Omental fat pad (tissue), 4 donors: Measurements from ENCODE around the gene DST. TPM values are rescaled to one million over a fixed set of nuclear protein-coding genes. Genes with fewer than 3 reads are reported as not detected.

Experiments
- ATAC-seq: fragments of 150-250 bp; one replicate; pipeline ENCODE4 v1.9.1; 2016; ENCODE audit warnings: mild to moderate bottlenecking, moderate library complexity; ENCODE audit not compliant: low FRiP score
- DNase-seq: peaks from one replicate; pipeline ENCODE4 v3.0.0-alpha.2; 2019; ENCODE audit warnings: low spot score
- total RNA-seq, 4 donors: library from RNA; depleted of rRNA; stranded (reverse); fragments of >200 nt; gene quantifications; one replicate each; pipeline ENCODE4 v1.1.0, GENCODE V29; 2016
- TF ChIP-seq, protein P1 (sequence below), 3 donors: fragments of 450-650 bp; IDR thresholded peaks; one replicate each; pipeline ENCODE4 v1.5.1; 2016 to 2017; ENCODE audit warnings: antibody characterized with exemption in 3 of 3, mild to moderate bottlenecking in 3 of 3, moderate library complexity in 2 of 3

DST gene
- total RNA-seq, 4 donors from 2014 or later = 126 to 371 (median 160) TPM

DNA sequence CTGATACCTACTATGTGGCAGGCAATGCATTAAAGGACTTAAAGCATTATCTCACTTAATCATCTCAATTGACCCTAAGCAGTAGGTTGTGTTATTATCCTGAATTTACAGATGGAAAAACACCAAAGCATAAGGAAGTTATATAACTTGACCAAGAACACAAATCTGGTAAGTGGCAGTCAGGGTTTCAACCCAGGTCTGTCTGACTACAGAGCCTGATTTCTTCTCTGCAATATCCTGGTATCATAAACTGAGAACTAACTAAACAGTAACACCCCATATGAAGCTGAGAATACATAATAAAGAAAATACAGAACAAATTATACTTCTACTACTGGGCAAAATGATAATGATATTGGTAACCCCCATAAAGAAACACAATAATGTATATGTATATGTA lies 13.8 kb upstream of the DST start:
- ATAC-seq (no peak), DNase-seq (no peak)
- TF ChIP-seq, protein P1, sequence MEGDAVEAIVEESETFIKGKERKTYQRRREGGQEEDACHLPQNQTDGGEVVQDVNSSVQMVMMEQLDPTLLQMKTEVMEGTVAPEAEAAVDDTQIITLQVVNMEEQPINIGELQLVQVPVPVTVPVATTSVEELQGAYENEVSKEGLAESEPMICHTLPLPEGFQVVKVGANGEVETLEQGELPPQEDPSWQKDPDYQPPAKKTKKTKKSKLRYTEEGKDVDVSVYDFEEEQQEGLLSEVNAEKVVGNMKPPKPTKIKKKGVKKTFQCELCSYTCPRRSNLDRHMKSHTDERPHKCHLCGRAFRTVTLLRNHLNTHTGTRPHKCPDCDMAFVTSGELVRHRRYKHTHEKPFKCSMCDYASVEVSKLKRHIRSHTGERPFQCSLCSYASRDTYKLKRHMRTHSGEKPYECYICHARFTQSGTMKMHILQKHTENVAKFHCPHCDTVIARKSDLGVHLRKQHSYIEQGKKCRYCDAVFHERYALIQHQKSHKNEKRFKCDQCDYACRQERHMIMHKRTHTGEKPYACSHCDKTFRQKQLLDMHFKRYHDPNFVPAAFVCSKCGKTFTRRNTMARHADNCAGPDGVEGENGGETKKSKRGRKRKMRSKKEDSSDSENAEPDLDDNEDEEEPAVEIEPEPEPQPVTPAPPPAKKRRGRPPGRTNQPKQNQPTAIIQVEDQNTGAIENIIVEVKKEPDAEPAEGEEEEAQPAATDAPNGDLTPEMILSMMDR (IDR thresholded peaks at IDR 0.05) = no peak

DNA sequence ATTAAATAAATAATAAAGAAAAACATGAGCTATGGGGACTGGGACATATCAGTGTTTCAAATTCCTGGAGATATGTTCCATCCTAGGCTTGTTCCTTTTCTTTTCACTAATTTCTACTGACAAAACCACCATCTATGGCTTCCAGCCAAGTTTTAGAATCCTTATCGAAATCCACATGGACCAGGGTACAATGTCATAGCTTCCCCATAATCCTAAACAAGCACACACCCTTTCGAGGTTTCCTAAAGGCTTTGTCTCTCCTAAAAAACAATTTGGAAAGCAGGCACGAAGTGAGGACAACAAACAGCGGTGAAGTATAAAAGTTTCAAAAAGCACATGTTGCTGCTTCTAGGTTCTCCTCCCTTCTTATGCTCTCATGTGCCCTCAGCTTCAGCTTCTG lies 13.3 kb upstream of the DST start:
- TF ChIP-seq, protein P1 (IDR thresholded peaks at IDR 0.05) = no peak
- no peak for ATAC-seq

DNA sequence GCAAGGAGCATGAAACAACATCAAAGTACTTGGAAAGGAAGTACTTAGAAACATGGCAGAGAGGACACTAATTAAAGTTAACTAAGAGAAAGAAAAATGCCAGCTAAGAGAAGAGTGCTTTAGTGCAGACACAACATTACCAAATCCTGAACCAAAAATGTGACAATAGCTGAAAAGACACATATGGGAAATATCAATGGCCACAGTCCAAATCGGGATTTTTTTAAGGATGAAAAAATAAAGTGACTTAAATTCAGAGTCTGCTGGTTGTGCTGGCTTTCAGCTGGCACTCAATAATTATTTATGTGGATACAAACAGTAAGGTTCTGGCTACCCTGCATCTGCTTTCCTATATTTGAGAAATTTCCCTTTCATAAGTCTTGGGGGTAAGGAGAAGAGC lies 12.6 kb upstream of the DST start:
- no peak for DNase-seq
- TF ChIP-seq, protein P1 (IDR thresholded peaks at IDR 0.05) = no peak
- no peak for ATAC-seq

More for the DNA sequence above, 13.3 kb upstream of the DST start:
- no peak for DNase-seq

DNA sequence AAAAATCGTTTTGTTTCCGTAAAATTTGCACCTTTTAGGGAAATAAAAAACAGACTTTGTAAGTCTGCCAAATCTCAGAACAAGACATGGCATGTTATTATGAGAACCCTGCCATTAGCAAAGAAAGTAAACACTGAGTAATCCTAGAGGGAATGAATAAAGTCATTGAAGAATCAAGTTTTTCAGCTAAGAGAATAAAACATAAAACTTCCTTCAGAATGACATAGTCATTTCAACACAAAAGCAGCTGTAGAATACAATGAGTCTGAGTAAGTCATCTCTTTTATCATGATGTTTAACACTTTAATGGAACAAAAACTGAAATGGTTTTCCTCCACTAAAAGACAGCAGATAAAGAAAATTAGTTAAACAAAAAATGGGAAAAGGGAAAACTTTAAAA lies 10.3 kb upstream of the DST start:
- DNase-seq (no peak), ATAC-seq (no peak)
- TF ChIP-seq, protein P1 (IDR thresholded peaks at IDR 0.05) = no peak

DNA sequence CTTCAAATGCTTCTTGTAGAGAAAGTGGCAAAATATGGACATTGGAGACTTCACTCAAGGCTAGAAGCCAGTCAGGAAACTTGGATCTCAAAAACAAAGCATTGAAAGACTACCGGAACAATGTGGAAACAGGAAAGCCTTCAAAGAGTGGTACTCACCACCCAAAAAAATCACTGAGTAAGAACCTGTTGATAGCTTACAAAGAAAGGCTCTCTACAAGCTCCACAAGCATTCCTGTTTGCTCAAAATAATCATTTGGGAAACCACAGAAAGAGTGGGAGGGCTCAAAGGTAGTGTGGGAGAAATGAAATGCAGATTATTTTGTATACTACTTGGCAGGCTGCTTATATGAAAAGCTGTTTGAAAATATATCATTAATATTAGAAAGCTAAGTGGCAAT lies 9.5 kb upstream of the DST start:
- TF ChIP-seq, protein P1 (IDR thresholded peaks at IDR 0.05) = no peak
- DNase-seq = no peak
- no peak for ATAC-seq

DNA sequence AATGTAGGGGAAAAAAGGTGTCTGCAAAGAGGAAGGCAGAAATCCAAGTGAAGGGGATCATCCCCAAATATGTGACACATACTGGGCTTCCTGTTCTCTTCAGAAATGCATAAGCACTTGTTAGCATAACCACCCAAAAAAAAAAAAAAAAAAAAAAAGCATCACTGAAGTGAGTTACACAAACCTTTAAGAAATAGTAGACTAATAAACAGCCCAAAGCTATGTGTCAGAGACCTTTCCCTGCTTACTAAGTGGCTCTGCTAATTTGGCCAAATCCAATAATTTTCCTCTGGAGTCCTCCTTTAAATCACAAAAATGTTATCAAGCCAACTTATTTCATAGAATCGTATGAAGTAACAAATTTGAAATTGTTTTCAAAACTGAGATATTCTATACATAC lies 7.5 kb upstream of the DST start:
- no peak for DNase-seq
- no peak for ATAC-seq

DNA sequence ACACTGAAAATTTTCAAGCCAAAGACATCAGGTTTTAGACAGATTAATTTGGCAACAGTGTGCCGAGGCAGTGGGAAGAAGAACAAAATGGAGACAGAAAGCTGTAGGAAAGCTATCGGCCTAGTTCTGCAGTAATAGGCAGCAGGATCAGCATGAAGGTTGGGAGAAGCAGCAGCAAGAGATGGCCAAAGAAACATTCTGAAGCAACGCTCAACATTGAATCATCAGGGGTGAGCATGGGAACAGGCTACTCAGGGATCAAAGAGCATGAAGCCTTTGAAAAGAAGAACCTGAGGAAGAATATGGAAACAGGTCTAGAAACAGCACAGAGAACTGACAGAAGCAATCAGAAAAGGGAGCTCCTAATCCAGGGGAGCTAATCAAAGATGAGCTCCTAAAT lies 7.1 kb upstream of the DST start:
- DNase-seq (no peak), ATAC-seq (no peak)
- TF ChIP-seq, protein P1 (IDR thresholded peaks at IDR 0.05) = no peak

More for the DNA sequence above, 7.5 kb upstream of the DST start:
- TF ChIP-seq, protein P1 (IDR thresholded peaks at IDR 0.05) = no peak
